GM10266 (cell line): ENCODE measurements around the gene CHST6.

Experiments
- DNase-seq: peaks from one replicate; pipeline ENCODE4 v3.0.0; 2012; ENCODE audit errors: extremely low spot score
- CTCF ChIP-seq: IDR thresholded peaks from 2 replicates; pipeline ENCODE4 v1.5.1; 2012; ENCODE audit warnings: mild to moderate bottlenecking, low read depth; ENCODE audit not compliant: control insufficient read depth, insufficient read depth; ENCODE audit errors: missing control alignments

Gene CHST6

GRCh38 chr16:75532791-75533190, 37.5 kb upstream of the CHST6 start:
- no peak for TF ChIP-seq CTCF
- no peak for DNase-seq

GRCh38 chr16:75532142-75532765, 37.0 kb upstream of the CHST6 start:
- no peak for TF ChIP-seq CTCF
- DNase-seq = no peak

GRCh38 chr16:75529959-75530358, 34.7 kb upstream of the CHST6 start:
- TF ChIP-seq CTCF = no peak
- no peak for DNase-seq

- DNase-seq = no peak
- TF ChIP-seq CTCF = no peak
Measured at GRCh38 chr16:75529056-75529905, 34.0 kb upstream of the CHST6 start.

GRCh38 chr16:75527825-75528299, 32.6 kb upstream of the CHST6 start:
- TF ChIP-seq CTCF = no peak
- DNase-seq = no peak

GRCh38 chr16:75526032-75526790, 31.0 kb upstream of the CHST6 start:
- no peak for TF ChIP-seq CTCF
- no peak for DNase-seq
